Body of pancreas (tissue), 4 donors: ENCODE measurements around the gene MRPS24. TPM values are rescaled to one million over a fixed set of nuclear protein-coding genes. Genes with fewer than 3 reads are reported as not detected.

Experiments
- ATAC-seq: fragments of 150-250 bp; one replicate; pipeline ENCODE4 v1.9.1; 2016
- DNase-seq, 4 donors: peaks; one replicate each; pipeline ENCODE4 v3.0.0-alpha.2; 2019
- H3K27ac ChIP-seq, 4 donors: fragments of 200-600 bp; sonication (generic); 1 replicate in 3 of 4; 2 replicates in 1 of 4; pipeline versions ENCODE4 v1.5.1 to v1.6.1; 2016 to 2019; ENCODE audit warnings: mild to moderate bottlenecking in 1 of 4, mixed read lengths in 1 of 4, moderate library complexity in 1 of 4
- H3K27me3 ChIP-seq, 2 donors: fragments of 200-600 bp; sonication (generic); one replicate each; pipeline ENCODE4 v1.6.0; 2016; ENCODE audit warnings: mild to moderate bottlenecking in 1 of 2
- H3K36me3 ChIP-seq, 2 donors: fragments of 200-600 bp; sonication (generic); replicated peaks in 1 of 2; 2 replicates each; pipeline ENCODE4 v1.5.1; 2016; ENCODE audit warnings: low read depth in 2 of 2; ENCODE audit not compliant: insufficient read depth in 1 of 2
- H3K4me1 ChIP-seq: fragments of 200-600 bp; sonication (generic); one replicate; pipeline ENCODE4 v1.6.0; 2016
- H3K4me3 ChIP-seq, 2 donors: fragments of 200-600 bp; sonication (generic); 1 replicate in 1 of 2; 2 replicates in 1 of 2; pipeline ENCODE4 v1.5.1; 2016 to 2019
- H3K9me3 ChIP-seq, 3 donors: fragments of 200-600 bp; sonication (generic); 1 replicate in 2 of 3; 2 replicates in 1 of 3; pipeline ENCODE4 v1.5.1; 2016
- POLR2A ChIP-seq, 3 donors: fragments of 450-650 bp; IDR thresholded peaks; one replicate each; pipeline ENCODE4 v1.6.1; 2016; ENCODE audit warnings: antibody characterized with exemption in 3 of 3, mild to moderate bottlenecking in 2 of 3
- WGBS, 2 donors: methylation state at CpG; one replicate each; pipeline ENCODE4 v1.1.5; 2017; 5-methylcytosine and 5-hydroxymethylcytosine counted together
- intact Hi-C: fragments of 100-400 bp; cut with DNase I; formaldehyde crosslinking; loops from one replicate; pipeline ENCODE4 v1.15.1; 2023
- total RNA-seq, 2 donors: library from RNA; depleted of rRNA; stranded (reverse); fragments of >200 nt; gene quantifications; one replicate each; pipeline ENCODE4 v1.1.0, GENCODE V29; 2016
- TF ChIP-seq, protein P1 (sequence below), 7 experiments: fragments of 450-650 bp in 4 of 7; fragments of 200-600 bp in 3 of 7; sonication (generic) in 3 of 7; IDR thresholded peaks; one replicate each; pipeline ENCODE4 v1.5.1; 2016 to 2019; ENCODE audit warnings: antibody characterized with exemption in 7 of 7

MRPS24 gene
- total RNA-seq, 2 donors from 2014 or later: 81.7 to 99.9 TPM

GRCh38 chr7:43884209-43884608 is 14.9 kb upstream of the MRPS24 start:
- no peak overlapping the region for H3K4me3 ChIP-seq
- H3K9me3 ChIP-seq: no peaks in the 10 kb centered on the region
- no peak overlapping the region for H3K27ac ChIP-seq
- DNase-seq (no peak), ATAC-seq (no peak)
- no peaks in the 10 kb centered on the region for H3K27me3 ChIP-seq
- 90 to 94% methylated on average over 4 of the region's 4 CpGs for whole genome bisulfite sequencing, 2 donors
- H3K4me1 ChIP-seq: no peaks in the 10 kb centered on the region
- peaks cover 0 to 5% of the 10 kb centered on the region in 2 donors for H3K36me3 ChIP-seq
- no peak for TF ChIP-seq POLR2A (IDR thresholded peaks at IDR 0.05)
- TF ChIP-seq, protein P1, sequence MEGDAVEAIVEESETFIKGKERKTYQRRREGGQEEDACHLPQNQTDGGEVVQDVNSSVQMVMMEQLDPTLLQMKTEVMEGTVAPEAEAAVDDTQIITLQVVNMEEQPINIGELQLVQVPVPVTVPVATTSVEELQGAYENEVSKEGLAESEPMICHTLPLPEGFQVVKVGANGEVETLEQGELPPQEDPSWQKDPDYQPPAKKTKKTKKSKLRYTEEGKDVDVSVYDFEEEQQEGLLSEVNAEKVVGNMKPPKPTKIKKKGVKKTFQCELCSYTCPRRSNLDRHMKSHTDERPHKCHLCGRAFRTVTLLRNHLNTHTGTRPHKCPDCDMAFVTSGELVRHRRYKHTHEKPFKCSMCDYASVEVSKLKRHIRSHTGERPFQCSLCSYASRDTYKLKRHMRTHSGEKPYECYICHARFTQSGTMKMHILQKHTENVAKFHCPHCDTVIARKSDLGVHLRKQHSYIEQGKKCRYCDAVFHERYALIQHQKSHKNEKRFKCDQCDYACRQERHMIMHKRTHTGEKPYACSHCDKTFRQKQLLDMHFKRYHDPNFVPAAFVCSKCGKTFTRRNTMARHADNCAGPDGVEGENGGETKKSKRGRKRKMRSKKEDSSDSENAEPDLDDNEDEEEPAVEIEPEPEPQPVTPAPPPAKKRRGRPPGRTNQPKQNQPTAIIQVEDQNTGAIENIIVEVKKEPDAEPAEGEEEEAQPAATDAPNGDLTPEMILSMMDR (IDR thresholded peaks at IDR 0.05): no peak
- intact Hi-C loops: no loop called here

DNA sequence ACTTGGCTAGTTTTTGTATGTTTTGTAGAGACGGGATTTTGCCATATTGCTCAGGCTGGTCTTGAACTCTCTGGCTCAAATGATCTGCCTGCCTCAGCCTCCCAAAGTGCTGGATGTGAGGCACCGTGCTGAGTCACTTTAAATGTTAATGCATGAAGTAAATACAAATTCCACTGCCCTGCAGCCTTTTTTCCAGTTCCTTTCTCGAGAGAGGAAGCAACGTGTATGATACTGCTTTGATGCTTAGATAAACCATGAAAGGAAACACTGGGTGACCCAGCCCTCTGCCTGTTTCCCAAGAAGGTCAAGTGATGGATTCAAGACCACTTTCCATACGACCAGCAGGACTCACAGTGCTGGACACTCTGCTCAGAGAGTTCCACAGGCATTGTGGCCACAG is 11.3 kb upstream of the MRPS24 start:
- H3K4me1 ChIP-seq: no peaks in the 10 kb centered on the region
- no peaks in the 10 kb centered on the region for H3K9me3 ChIP-seq
- no peak for DNase-seq
- no peak overlapping the region for H3K4me3 ChIP-seq
- no peak for TF ChIP-seq POLR2A (IDR thresholded peaks at IDR 0.05)
- TF ChIP-seq, protein P1 (IDR thresholded peaks at IDR 0.05): no peak
- no peaks in the 10 kb centered on the region for H3K27me3 ChIP-seq
- peaks cover 7 to 17% of the 10 kb centered on the region in 2 donors for H3K36me3 ChIP-seq
- no peak overlapping the region for H3K27ac ChIP-seq
- WGBS, 2 donors: 74 to 77% methylated on average over 5 of the region's 5 CpGs
- ATAC-seq: no peak
- intact Hi-C loops: no loop called here

- Histone ChIP-seq H3K4me3 (no peak overlapping the region), H3K9me3 (no peaks in the 10 kb centered on the region), H3K36me3 (peaks cover 7 to 17% of the 10 kb centered on the region in 2 donors), H3K4me1 (no peaks in the 10 kb centered on the region), H3K27me3 (no peaks in the 10 kb centered on the region), H3K27ac (no peak overlapping the region)
- no peak for TF ChIP-seq POLR2A (IDR thresholded peaks at IDR 0.05)
- TF ChIP-seq, protein P1 (IDR thresholded peaks at IDR 0.05): no peak
- ATAC-seq (no peak), DNase-seq (no peak)
- intact Hi-C loops: no loop called here
- WGBS, 2 donors: 81 to 84% methylated on average over 2 of the region's 2 CpGs
Measured at GRCh38 chr7:43879477-43879876, 10.2 kb upstream of the MRPS24 start.

- H3K4me1 ChIP-seq: no peaks in the 10 kb centered on the region
- intact Hi-C loops: no loop called here
- 88 to 93% methylated on average over 5 of the region's 5 CpGs for WGBS, 2 donors
- no peak overlapping the region for H3K4me3 ChIP-seq
- ATAC-seq (no peak), DNase-seq (no peak)
- H3K27me3 ChIP-seq: no peaks in the 10 kb centered on the region
- no peak overlapping the region for H3K27ac ChIP-seq
- TF ChIP-seq, protein P1 (IDR thresholded peaks at IDR 0.05): no peak
- TF ChIP-seq POLR2A (IDR thresholded peaks at IDR 0.05): no peak
- H3K9me3 ChIP-seq: no peaks in the 10 kb centered on the region
- peaks cover 7 to 16% of the 10 kb centered on the region in 2 donors for H3K36me3 ChIP-seq
Measured at GRCh38 chr7:43878867-43879266, 9.6 kb upstream of the MRPS24 start.
